Activated T-cell treated with anti-CD3 and anti-CD28 coated beads for 24 hours (primary cell): Measurements from ENCODE around the gene CISD3.
A peak's percentile ranks its signal among the peaks of the same experiment; 100 is the strongest.
"Not testable (repeated sequence)": the region's sequence is repeated elsewhere in the genome, so short reads cannot be mapped to it uniquely, and the experiment has no call there.

Source experiments
- DNase-seq: peaks from one replicate; pipeline ENCODE4 v3.0.0-alpha.2; 2020; ENCODE audit warnings: low read depth

Gene CISD3

DNA sequence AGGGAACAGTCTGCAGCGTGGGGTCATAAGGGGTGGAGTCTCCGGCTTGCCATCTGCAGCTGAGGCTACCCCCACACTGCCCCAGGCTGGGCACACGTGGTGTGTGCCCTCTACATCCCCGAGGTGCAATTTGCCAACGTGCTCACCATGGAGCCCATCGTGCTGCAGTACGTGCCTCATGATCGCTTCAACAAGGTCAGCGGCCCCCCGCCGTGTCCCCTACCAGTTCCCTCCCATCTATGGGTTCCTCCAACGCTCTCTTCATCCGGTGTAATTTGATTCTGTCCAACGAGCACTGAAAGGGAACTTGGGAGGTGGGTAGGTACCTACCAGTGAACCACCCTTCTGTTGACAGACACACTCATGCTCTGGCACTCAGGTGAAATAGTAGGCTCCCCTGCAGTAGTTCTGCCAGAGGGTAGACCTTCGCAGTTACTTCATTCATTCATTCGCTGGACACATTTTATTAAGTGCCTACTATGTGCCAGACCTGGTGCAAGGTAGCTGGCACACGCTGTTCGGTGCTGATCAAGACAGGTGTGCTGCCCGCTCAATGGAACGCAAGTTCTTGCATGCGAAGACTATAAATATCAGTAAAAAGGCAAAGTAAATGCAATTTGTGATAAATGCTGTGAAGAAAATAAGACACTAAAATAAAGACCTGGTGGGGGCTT lies 22.3 kb upstream of the CISD3 start:
- DNase-seq, result no peak

DNA sequence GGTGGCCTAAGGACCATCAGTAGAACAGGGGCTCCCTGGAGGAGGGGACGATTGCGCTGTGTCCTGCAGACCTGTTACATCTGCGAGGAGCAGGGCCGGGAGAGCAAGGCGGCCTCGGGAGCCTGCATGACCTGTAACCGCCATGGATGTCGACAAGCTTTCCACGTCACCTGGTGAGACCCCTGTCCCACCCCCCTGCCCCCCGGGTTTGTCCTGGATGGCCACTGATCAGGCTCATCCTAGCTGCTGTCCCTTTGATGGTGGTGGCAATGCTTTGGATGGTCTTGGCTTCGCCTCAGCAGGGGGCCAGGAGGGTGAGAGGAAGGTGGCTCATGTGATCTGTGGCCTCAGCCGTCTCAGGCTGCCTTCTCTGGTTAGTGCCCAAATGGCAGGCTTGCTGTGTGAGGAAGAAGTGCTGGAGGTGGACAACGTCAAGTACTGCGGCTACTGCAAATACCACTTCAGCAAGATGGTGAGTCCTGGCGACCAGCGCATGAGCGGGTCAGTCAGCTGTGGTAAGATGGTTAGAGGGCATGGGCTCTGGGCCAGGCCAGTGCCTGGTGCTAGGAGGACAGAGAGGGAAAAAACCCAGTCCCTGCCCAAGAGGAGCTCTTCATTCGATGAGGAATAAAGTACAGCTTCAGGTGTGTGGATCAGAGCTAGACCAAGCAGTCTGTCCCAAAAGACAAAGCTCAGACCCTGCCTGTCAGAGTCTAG lies 20.9 kb upstream of the CISD3 start:
- DNase-seq, result no peak

DNA sequence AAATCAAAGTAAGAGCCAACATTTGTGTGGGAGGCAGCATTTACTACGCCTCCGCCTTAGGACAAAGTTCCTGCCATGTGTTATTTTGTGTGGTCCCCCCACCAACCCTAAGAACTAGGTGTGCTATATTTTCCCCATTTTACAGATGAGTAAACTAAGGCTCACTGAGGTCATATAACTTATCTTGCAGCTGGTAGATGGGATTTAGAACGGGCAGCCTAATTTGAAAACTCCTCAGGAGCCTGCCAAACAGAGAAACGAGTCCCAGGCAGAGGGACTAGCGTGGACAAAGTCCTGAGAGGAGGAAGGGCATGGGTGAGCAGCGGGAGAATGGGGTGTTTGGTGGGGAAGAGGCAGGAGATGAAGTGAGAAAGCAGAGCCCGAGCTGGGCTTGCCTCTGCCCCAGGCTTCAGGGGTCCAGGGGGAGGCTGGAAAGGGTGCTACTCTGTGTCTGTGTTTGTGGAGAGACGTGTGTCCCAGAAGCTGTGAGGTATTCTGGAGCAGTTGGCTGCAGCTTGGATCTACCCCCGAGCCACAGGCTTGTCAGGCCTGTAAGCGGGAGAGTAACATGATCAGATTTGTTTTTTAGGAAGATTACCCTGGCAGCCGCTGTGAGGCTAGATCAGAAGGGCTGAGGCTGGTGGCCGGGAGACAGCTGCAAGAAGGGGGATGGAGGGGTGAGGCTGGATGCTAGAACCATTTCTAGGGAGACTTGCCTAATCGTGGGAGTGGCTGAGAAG lies 20.1 kb upstream of the CISD3 start:
- DNase-seq, result no peak

DNA sequence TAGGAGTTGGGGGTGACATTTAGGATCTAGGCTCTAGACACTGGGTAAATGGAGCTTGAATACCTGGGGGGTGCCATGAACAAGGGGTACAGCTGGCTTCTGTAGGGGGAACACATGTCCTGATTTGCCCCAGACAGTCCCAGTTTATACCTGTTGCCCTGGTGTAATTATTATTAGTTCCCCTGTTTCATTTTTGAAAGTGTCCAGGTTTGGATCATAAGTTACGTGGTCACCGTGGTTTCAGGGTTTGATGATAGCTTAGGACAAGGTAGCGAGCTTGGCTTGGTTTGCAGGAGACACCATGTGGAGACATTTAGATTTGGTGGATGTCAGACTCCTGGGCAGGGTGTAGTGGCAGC lies 19.6 kb upstream of the CISD3 start:
- DNase-seq, result no peak

DNA sequence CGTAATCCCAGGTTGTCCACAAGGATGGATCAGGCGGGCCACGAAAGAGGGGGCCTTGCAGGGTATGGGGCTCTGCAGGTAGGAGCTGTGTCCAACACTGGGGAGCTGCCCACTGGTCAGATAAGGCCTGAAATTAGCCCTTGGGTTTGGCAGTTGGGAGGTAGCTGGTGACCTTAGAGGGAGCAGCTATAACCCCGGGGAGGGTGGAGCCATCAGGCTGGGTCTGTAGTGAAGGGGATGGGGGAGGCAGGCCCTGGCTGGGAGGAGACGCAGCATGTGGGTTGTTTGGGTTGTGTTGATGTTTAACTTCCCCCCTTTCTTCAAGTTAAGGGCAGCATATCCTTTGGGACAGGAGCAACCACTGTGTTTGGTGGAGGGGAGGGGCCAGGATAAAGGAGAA lies 19.2 kb upstream of the CISD3 start:
- DNase-seq, result no peak

DNA sequence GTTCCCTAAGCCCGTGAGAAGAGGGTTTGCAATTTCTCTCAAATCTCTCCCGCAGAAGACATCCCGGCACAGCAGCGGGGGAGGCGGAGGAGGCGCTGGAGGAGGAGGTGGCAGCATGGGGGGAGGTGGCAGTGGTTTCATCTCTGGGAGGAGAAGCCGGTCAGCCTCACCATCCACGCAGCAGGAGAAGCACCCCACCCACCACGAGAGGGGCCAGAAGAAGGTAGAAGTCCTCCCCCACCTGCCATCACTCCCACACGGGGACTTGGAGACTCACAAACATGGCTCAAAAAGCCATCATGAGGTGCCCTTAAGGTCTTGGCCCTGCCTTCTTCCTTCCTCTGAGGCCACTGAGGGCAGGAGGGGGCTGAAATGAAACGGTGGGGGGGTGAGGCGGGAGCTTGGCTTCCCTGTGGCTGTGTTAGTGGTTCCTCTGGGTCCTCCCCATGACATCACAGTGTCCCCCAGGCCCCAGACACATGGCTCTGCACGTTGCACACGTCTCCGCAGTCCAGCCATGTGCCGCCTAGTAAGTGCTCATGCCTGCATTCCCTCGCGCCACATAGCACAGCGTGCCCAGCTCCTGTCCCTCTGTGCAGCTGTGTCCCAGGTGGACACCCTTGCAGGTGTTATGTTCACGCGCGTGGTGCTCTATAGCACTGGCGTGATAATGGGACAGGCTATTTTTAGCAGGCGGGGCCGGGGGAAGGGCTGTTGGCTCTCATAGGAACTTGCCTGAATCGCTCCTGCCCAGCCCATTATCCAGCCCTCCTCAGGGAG lies 18.2 kb upstream of the CISD3 start:
- no peak for DNase-seq

DNA sequence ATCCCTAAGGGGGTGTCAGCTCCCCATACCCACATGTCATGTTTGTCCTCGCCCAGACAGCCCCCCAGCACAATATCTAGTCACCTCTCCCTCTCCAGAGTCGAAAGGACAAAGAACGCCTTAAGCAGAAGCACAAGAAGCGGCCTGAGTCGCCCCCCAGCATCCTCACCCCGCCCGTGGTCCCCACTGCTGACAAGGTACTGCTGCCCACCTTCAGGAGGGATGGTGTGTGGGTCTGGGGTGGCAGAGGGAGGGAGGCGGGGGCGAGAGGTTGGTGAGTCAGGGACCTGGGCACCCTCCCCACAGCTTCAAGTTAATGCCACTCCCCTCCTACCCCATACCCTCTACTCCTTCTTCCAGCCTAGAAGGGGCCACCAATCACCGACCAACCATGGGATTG lies 17.5 kb upstream of the CISD3 start:
- DNase-seq, result no peak

DNA sequence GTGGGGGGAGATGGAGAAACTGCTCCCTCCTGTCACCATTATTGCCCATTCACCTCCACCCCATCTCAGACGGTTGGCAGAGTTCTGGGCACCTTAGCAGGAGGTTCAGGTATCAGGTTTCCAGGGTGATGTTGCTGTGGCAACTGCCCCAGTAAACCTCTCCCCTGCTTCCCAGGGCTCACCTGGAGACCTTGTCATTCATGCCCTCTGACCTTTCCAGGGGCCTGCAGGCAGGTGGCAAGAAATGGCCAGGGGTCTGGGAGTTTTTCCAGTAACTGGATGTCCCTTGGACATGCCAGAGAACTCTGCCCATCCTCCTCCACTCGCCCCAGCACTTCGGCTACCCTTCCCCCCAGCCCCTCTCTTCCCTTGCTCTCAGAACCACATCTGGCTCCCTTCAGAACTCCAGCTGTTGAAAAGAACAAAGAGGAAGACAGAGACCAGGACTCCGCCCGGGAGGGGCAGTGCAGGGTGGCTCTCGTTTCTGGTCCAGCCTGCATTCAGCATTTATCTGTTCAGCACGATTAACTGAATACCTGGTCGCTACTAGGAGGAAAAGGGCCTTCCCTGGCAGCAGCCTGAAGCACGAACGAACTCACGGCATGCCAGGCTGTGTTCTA lies 16.6 kb upstream of the CISD3 start:
- no peak for DNase-seq

DNA sequence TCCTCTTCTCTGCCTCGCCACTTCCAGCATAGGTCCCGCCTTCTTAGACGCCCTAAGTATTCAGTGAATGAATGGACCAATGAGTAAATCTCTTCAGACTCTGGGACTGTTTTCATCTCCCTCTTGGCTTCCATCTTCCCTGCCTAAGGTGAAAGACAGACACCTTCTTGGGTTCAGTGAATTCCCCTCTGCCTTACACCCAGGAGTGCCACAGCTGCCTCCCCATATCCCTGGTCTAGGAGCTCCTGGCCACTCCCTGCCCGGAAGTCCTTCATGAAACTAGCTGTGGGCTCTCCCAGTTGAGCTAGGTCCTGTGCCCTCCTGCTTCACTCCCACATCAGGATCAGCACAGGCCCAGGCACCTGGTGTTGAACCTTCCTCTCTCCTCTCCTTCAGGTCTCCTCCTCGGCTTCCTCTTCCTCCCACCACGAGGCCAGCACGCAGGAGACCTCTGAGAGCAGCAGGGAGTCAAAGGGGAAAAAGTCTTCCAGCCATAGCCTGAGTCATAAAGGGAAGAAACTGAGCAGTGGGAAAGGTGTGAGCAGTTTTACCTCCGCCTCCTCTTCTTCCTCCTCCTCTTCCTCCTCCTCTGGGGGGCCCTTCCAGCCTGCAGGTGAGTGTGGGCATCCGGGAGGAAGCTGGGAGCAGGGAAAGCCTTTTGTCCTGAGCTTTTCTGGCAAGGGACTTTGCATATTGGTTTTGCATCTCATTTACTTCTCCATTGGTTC lies 14.8 kb upstream of the CISD3 start:
- DNase-seq, result no peak

DNA sequence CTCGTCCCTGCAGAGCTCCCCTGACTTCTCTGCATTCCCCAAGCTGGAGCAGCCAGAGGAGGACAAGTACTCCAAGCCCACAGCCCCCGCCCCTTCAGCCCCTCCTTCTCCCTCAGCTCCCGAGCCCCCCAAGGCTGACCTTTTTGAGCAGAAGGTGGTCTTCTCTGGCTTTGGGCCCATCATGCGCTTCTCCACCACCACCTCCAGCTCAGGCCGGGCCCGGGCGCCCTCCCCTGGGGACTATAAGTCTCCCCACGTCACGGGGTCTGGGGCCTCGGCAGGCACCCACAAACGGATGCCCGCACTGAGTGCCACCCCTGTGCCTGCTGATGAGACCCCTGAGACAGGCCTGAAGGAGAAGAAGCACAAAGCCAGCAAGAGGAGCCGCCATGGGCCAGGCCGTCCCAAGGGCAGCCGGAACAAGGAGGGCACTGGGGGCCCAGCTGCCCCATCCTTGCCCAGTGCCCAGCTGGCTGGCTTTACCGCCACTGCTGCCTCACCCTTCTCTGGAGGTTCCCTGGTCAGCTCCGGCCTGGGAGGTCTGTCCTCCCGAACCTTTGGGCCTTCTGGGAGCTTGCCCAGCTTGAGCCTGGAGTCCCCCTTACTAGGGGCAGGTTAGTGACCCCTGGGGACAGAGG lies 13.7 kb upstream of the CISD3 start:
- no peak for DNase-seq

DNA sequence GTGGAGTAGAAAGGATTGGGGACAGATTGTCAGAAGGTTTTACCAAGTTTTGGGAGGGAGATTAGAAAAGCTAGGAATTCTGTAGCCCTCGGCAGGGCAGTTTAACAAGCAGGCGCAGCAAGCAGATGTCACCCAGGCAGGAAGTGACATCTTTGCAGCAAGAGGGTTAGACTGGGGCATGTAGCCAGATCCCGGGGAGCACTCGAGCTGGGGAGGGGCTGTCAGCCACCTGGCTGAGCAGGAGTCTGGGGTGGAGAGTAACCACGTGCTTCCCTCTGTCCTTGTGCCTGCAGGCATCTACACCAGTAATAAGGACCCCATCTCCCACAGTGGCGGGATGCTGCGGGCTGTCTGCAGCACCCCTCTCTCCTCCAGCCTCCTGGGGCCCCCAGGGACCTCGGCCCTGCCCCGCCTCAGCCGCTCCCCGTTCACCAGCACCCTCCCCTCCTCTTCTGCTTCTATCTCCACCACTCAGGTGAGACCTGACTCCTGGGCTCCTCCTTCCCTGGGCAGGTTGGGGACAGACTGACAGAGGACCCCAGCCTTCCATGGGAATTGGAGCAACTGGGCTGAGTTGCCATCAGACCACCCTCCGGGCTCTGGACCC lies 12.9 kb upstream of the CISD3 start:
- no peak for DNase-seq

DNA sequence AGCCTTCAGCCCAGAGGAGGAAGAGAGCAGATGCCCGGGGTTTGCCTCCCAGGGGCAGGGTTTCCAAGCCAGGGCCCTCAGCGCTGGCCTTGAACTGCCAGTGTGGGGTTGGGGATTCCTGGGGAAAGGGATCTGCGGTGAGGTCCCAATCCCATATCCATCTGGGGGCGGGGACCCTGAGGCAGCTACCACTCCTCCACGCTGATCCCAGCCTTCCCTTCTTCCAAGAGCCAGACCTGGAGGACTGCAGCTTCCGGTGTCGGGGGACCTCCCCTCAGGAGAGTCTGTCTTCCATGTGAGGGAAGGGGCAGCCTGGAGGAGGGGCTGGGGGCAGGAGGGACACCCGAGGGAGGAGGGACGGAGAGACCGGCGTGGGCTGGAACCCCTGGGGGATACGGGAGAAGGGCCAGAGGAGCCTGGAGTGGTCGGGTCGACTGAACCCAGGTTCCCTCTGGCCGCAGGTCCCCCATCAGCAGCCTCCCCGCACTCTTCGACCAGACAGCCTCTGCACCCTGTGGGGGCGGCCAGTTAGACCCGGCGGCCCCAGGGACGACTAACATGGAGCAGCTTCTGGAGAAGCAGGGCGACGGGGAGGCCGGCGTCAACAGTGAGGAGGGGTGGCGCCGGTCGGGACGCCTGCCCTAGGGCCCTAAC lies 10.7 kb upstream of the CISD3 start:
- no peak for DNase-seq

DNA sequence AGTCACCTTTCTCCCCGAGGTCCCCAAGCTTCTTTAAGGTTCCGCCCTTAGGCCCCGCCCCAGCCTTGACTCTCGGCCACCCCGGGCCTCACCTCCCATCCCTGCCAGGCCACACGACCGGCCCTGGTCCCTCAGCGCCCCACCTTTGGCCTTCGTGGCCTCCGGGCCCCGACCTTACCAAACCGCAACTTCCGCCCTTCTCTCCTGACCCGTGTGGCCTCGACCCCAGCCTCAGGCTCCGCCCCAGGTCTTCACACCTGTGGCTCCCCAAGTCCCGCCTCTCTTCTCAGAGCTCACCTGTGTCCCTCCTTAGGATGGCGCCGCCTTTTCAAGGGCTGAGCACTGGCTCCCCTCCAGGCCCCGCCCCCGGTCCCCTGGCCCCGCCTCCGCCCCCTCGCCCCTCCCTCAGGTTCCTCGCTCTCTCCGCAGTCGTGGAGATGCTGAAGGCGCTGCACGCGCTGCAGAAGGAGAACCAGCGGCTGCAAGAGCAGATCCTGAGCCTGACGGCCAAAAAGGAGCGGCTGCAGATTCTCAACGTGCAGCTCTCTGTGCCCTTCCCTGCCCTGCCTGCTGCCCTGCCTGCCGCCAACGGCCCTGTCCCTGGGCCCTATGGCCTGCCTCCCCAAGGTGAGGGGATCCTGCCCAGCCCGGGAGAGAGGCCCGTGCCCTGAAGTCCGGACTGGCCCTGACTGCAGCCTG lies 10.0 kb upstream of the CISD3 start:
- no peak for DNase-seq

DNA sequence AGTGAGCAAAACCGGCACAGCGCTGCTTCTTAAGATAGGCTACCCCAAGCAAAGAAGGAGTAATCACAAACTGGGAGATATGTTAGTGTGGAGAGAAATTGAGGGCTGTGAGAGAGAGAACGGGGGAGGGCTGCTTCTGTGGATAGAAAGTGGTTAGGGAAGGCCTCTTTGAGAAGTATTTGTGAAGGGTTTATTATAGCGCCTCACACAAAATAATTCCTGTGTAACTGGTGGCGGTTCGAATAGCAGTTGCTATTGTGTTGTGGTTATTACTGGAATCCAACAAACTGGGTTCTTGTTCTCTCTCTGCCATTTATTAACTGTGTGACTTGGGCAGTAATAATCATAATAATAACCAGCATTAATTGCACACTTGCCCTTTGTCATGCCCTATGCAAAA lies 9.2 kb upstream of the CISD3 start:
- DNase-seq, result no peak

DNA sequence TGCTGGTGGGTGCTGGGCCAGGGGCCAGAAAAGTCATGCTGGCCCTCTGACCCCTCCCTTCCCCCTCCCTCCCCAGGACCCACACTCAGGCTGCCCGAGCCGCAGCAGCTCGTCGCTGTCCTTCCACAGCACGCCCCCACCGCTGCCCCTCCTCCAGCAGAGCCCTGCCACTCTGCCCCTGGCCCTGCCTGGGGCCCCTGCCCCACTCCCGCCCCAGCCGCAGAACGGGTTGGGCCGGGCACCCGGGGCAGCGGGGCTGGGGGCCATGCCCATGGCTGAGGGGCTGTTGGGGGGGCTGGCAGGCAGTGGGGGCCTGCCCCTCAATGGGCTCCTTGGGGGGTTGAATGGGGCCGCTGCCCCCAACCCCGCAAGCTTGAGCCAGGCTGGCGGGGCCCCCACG lies 8.3 kb upstream of the CISD3 start:
- DNase-seq, result no peak

DNA sequence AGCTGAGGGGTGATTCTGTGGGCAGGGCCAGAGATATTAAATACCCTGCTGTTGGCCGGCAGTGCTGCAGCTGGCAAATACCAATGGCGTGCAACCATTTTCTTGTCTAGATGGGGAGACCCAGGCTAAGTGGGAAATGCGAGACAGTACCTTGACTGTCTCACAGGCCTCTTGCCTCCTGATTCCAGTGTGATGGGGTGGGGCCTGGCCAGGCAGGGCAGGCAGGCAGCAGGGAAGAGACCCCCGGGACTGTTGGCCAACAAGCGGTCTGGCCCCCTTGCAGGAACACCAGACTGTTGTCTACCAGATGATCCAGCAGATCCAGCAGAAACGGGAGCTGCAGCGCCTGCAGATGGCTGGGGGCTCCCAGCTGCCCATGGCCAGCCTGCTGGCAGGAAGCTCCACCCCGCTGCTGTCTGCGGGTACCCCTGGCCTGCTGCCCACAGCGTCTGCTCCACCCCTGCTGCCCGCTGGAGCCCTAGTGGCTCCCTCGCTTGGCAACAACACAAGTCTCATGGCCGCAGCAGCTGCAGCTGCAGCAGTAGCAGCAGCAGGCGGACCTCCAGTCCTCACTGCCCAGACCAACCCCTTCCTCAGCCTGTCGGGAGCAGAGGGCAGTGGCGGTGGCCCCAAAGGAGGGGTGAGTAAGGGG lies 5.7 kb upstream of the CISD3 start:
- no peak for DNase-seq

DNA sequence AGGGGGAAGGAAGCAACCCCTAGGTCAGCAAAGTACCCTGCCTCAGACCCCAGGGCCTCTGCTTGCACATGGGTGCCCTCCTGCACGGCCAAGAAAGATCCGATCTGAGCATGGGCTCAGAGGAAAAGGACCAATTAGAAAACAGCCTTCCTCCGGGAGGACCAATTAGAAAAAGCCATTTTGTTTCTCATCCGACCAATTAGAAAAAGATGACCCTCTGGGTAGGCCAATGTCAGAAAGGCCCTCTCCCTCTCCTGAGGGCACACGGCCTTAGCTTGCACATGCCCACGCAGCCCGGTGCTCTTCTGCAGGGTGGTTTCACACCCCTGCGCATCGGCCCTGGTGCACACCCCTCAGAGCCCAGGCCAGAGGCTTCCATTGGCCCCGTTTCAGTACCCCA lies 5.1 kb upstream of the CISD3 start:
- no peak for DNase-seq

DNA sequence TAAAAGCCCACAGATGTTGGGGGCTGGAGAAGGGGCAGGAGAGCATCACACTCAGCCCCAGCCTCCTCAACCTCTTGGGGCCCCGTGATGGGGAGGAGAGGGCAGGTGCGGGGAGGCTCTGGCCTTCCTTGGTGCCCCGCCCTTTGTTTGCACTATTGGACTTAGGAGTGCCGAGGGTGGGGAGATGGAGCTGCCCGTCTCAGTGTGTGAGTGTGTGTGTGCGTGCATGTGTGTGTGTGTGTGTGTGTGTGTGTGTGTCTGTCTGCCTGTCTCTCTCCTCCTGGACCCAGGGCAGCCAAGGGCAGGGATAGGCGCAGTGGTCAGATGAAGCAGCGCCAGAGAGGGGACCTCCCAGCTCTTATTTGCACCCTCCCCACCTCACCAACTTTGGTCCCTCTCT lies 4.0 kb upstream of the CISD3 start:
- DNase-seq, result not testable (repeated sequence)

DNA sequence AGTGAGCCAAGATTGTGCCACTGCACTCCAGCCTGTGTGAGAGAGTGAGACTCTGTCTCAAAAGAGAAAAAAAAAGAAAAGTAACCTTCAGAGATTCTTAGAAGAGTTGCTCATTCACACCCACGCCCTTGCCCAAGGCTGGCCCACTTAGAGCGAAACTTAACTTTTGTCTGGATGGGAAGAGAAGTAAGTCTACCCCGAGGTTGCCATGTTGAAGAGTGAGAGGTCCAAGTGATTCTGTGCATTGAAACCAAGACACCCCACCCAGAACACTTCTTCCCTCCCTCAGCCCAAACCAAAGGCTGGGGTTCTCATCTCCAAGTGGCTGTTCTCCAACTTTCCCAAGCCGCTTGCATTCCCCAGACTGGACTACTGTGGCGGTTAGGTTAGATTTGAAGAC lies 2.4 kb upstream of the CISD3 start:
- peak; percentile 77 for DNase-seq
